H1 (cell line): ENCODE results near the gene C6orf62. TPM values are rescaled to one million over a fixed set of nuclear protein-coding genes. Genes with fewer than 3 reads are reported as not detected.

Experiments used
- CTCF ChIA-PET: fragments of 300-600 bp; sonication (Branson Sonifier 250); formaldehyde crosslinking; loops from one replicate; lab custom pipeline; 2021; ENCODE audit not compliant: partially characterized antibody; lab: Charles Lee
- POLR2A ChIA-PET: fragments of 300-600 bp; sonication (Branson Sonifier 250); formaldehyde crosslinking; loops from one replicate; lab custom pipeline; 2021; ENCODE audit warnings: inconsistent platforms; ENCODE audit not compliant: partially characterized antibody; lab: Charles Lee
- DNase-seq, 2 experiments: peaks; one replicate each; pipeline versions ENCODE4 v3.0.0 to v3.0.0-alpha.2; 2010 to 2022; ENCODE audit warnings: low spot score in 2 of 2, low read depth in 1 of 2, mixed read lengths in 1 of 2
- FAIRE-seq: peaks from 2 replicates; lab custom pipeline; 2011; peaks lifted over from hg19 to GRCh38; lab: Jason Lieb, UNC
- H2AFZ ChIP-seq: 2 replicates; pipeline ENCODE4 v1.8.1; 2012; ENCODE audit warnings: low read length, inconsistent platforms
- H2AK5ac ChIP-seq: 2 replicates; pipeline ENCODE4 v1.6.1; 2013; ENCODE audit warnings: low read depth, low read length
- H2BK120ac ChIP-seq: replicated peaks from 2 replicates; pipeline ENCODE3; 2013; ENCODE audit warnings: low read depth, low read length, inconsistent platforms
- H2BK12ac ChIP-seq: 2 replicates; pipeline ENCODE4 v1.6.1; 2013; ENCODE audit warnings: low read depth, low read length
- H2BK15ac ChIP-seq: 2 replicates; pipeline ENCODE4 v1.6.1; 2013; ENCODE audit warnings: low read length
- H2BK20ac ChIP-seq: 2 replicates; pipeline ENCODE4 v1.6.1; 2013; ENCODE audit warnings: low read length
- H2BK5ac ChIP-seq: 2 replicates; pipeline ENCODE4 v1.6.1; 2013; ENCODE audit warnings: low read depth, low read length
- H3K14ac ChIP-seq: 2 replicates; pipeline ENCODE4 v1.6.1; 2013; ENCODE audit warnings: inconsistent platforms; ENCODE audit not compliant: insufficient read length
- H3K18ac ChIP-seq: 2 replicates; pipeline ENCODE4 v1.6.1; 2013; ENCODE audit warnings: low read length; ENCODE audit errors: extremely low read depth
- H3K23ac ChIP-seq: 2 replicates; pipeline ENCODE4 v1.6.1; 2013; ENCODE audit warnings: inconsistent platforms; ENCODE audit not compliant: insufficient read length
- H3K23me2 ChIP-seq: 2 replicates; pipeline ENCODE4 v1.6.1; 2013; ENCODE audit warnings: low read depth, low read length
- H3K27ac ChIP-seq: 2 replicates; pipeline ENCODE4 v1.6.1; 2011; ENCODE audit warnings: low read depth, low read length, inconsistent platforms
- H3K27me3 ChIP-seq, 4 experiments: replicated peaks in 1 of 4; 1 replicate in 1 of 4; 2 replicates in 3 of 4; pipeline versions ENCODE4 v1.6.1 to v1.8.1; 2011 to 2013; ENCODE audit warnings: low read length in 3 of 4, mild to moderate bottlenecking in 3 of 4, inconsistent platforms in 2 of 4, mixed read lengths in 2 of 4, moderate library complexity in 1 of 4; ENCODE audit not compliant: control insufficient read depth in 3 of 4, insufficient read depth in 3 of 4; ENCODE audit errors: extremely low read depth in 1 of 4
- H3K36me3 ChIP-seq, 4 experiments: 2 replicates each; pipeline versions ENCODE4 v1.6.1 to v1.8.1; 2011 to 2013; ENCODE audit warnings: mild to moderate bottlenecking in 4 of 4, low read length in 3 of 4, moderate library complexity in 2 of 4, control low read depth in 1 of 4, inconsistent platforms in 1 of 4; ENCODE audit not compliant: insufficient read depth in 4 of 4, control insufficient read depth in 2 of 4
- H3K4ac ChIP-seq: replicated peaks from 2 replicates; pipeline ENCODE3; 2013; ENCODE audit warnings: low read length, low read depth, mixed read lengths, inconsistent platforms; ENCODE audit not compliant: insufficient read length
- H3K4me1 ChIP-seq, 4 experiments: replicated peaks in 1 of 4; 1 replicate in 1 of 4; 2 replicates in 3 of 4; pipeline versions ENCODE4 v1.6.1 to v1.8.1; 2011 to 2013; ENCODE audit warnings: low read length in 3 of 4, inconsistent platforms in 2 of 4, mixed read lengths in 1 of 4; ENCODE audit not compliant: insufficient read depth in 4 of 4, control insufficient read depth in 3 of 4
- H3K4me2 ChIP-seq, 2 experiments: 2 replicates each; pipeline versions ENCODE4 v1.6.1 to v1.8.1; 2011 to 2013; ENCODE audit warnings: low read depth in 2 of 2, low read length in 2 of 2, control low read depth in 1 of 2, inconsistent platforms in 1 of 2, mild to moderate bottlenecking in 1 of 2; ENCODE audit not compliant: insufficient read depth in 1 of 2
- H3K4me3 ChIP-seq, 4 experiments: fragments of 200-600, 300-600 bp in 1 of 4; sonication (generic), shearing (Covaris generic), sonication (Bioruptor Twin) in 1 of 4; 2 replicates each; pipeline versions ENCODE4 v1.5.1 to v1.8.1; 2011 to 2016; ENCODE audit warnings: low read length in 4 of 4, low read depth in 3 of 4, control low read depth in 2 of 4, inconsistent platforms in 2 of 4, mild to moderate bottlenecking in 2 of 4, mixed read lengths in 1 of 4, moderate library complexity in 1 of 4; ENCODE audit not compliant: insufficient read depth in 2 of 4; ENCODE audit errors: extremely low read depth in 1 of 4
- H3K56ac ChIP-seq: replicated peaks from 2 replicates; pipeline ENCODE3; 2013; ENCODE audit warnings: low read depth, mild to moderate bottlenecking, mixed read lengths, low read length, inconsistent platforms; ENCODE audit not compliant: insufficient read length
- H3K79me1 ChIP-seq: 2 replicates; pipeline ENCODE4 v1.6.1; 2013; ENCODE audit warnings: low read depth, low read length, control low read depth
- H3K79me2 ChIP-seq, 2 experiments: 2 replicates each; pipeline versions ENCODE4 v1.6.1 to v1.8.1; 2012 to 2013; ENCODE audit warnings: low read length in 2 of 2, mild to moderate bottlenecking in 2 of 2, inconsistent platforms in 1 of 2; ENCODE audit not compliant: insufficient read depth in 2 of 2, control insufficient read depth in 1 of 2
- H3K9ac ChIP-seq, 4 experiments: replicated peaks in 1 of 4; 1 replicate in 1 of 4; 2 replicates in 3 of 4; pipeline versions ENCODE4 v1.6.1 to v1.8.1; 2011 to 2013; ENCODE audit warnings: low read depth in 3 of 4, low read length in 3 of 4, control low read depth in 2 of 4, mild to moderate bottlenecking in 2 of 4, moderate library complexity in 2 of 4, inconsistent platforms in 1 of 4; ENCODE audit errors: extremely low read depth in 1 of 4
- H3K9me3 ChIP-seq, 2 experiments: 2 replicates each; pipeline versions ENCODE4 v1.6.1 to v1.8.1; 2012 to 2013; ENCODE audit warnings: mild to moderate bottlenecking in 2 of 2, moderate library complexity in 2 of 2, control low read depth in 1 of 2, inconsistent platforms in 1 of 2, low read depth in 1 of 2, low read length in 1 of 2, mixed read lengths in 1 of 2; ENCODE audit not compliant: insufficient read depth in 2 of 2
- H4K20me1 ChIP-seq, 2 experiments: replicated peaks in 1 of 2; 2 replicates each; pipeline versions ENCODE3 to v1.8.1; 2011 to 2013; ENCODE audit warnings: inconsistent platforms in 2 of 2, low read length in 2 of 2, mild to moderate bottlenecking in 1 of 2; ENCODE audit not compliant: insufficient read depth in 2 of 2, control insufficient read depth in 1 of 2
- H4K5ac ChIP-seq: 2 replicates; pipeline ENCODE4 v1.6.1; 2013; ENCODE audit warnings: low read length, low read depth, mixed read lengths, inconsistent platforms; ENCODE audit not compliant: insufficient read length
- H4K8ac ChIP-seq: 2 replicates; pipeline ENCODE4 v1.8.0; 2013; ENCODE audit warnings: mild to moderate bottlenecking, moderate library complexity, low read length, inconsistent platforms; ENCODE audit not compliant: insufficient read depth; ENCODE audit errors: extremely low read depth
- H4K91ac ChIP-seq: replicated peaks from 2 replicates; pipeline ENCODE3; 2013; ENCODE audit warnings: low read length, mixed read lengths, inconsistent platforms; ENCODE audit not compliant: insufficient read length
- CEBPB ChIP-seq: IDR thresholded peaks from 2 replicates; pipeline ENCODE4 v1.6.1; 2012; ENCODE audit warnings: low read depth, low read length
- FOSL1 ChIP-seq: IDR thresholded peaks from 2 replicates; pipeline ENCODE4 v1.6.1; 2011; ENCODE audit warnings: mild to moderate bottlenecking, low read depth, low read length, moderate library complexity; ENCODE audit not compliant: insufficient read depth
- GTF2F1 ChIP-seq: IDR thresholded peaks from 2 replicates; pipeline ENCODE4 v1.6.1; 2012; ENCODE audit warnings: low read depth, low read length, improper control_type of control experiment, borderline replicate concordance
- JUN ChIP-seq: IDR thresholded peaks from 2 replicates; pipeline ENCODE4 v1.6.1; 2011; ENCODE audit warnings: low read depth, mild to moderate bottlenecking, improper control_type of control experiment, low read length
- JUND ChIP-seq: IDR thresholded peaks from 2 replicates; pipeline ENCODE4 v1.6.1; 2011; ENCODE audit warnings: mild to moderate bottlenecking, improper control_type of control experiment, low read length
- KDM1A ChIP-seq: fragments of 200-600, 300-600 bp; sonication (generic); IDR thresholded peaks from 2 replicates; pipeline ENCODE4 v1.7.1; 2016; ENCODE audit warnings: mild to moderate bottlenecking, low read length, borderline replicate concordance
- MAFK ChIP-seq: IDR thresholded peaks from 2 replicates; pipeline ENCODE4 v1.6.1; 2012; ENCODE audit warnings: low read depth, mild to moderate bottlenecking, improper control_type of control experiment, low read length
- POLR2A ChIP-seq, 2 experiments: IDR thresholded peaks; 1 replicate in 1 of 2; 2 replicates in 1 of 2; pipeline ENCODE4 v1.6.1; 2011; ENCODE audit warnings: low read depth in 2 of 2, low read length in 2 of 2, mild to moderate bottlenecking in 2 of 2; ENCODE audit errors: control extremely low read depth in 1 of 2
- POU5F1 ChIP-seq: IDR thresholded peaks from 2 replicates; pipeline ENCODE4 v1.6.1; 2011; ENCODE audit warnings: low read depth, mild to moderate bottlenecking, low read length, moderate library complexity
- RXRA ChIP-seq: IDR thresholded peaks from 2 replicates; pipeline ENCODE4 v1.6.1; 2011; ENCODE audit warnings: low read depth, mild to moderate bottlenecking, low read length, moderate library complexity; ENCODE audit not compliant: insufficient read depth
- SIN3A ChIP-seq, 2 experiments: IDR thresholded peaks in 1 of 2; conservative IDR thresholded peaks in 1 of 2; 2 replicates each; pipeline ENCODE4 v1.6.1; 2011 to 2012; ENCODE audit warnings: low read length in 2 of 2, improper control_type of control experiment in 1 of 2, low read depth in 1 of 2, mild to moderate bottlenecking in 1 of 2
- TAF7 ChIP-seq: optimal IDR thresholded peaks from 2 replicates; pipeline ENCODE3; 2011; ENCODE audit warnings: low read depth, mild to moderate bottlenecking, inconsistent platforms, low read length, moderate library complexity, borderline replicate concordance
- WGBS, 2 experiments: shearing (Covaris generic) in 1 of 2; methylation state at CpG; one replicate each; pipeline versions ENCODE4 v1.1.6 to v1.1.7; 2013 to 2015; ENCODE audit warnings: low lambda C conversion rate in 2 of 2, mixed read lengths in 2 of 2, inconsistent platforms in 1 of 2, low coverage in 1 of 2, missing lambda C conversion rate in 1 of 2; ENCODE audit not compliant: insufficient replicate concordance in 2 of 2, insufficient coverage in 1 of 2, insufficient read length in 1 of 2; ENCODE audit errors: extremely low coverage in 1 of 2, missing lambda C conversion rate in 1 of 2; 5-methylcytosine and 5-hydroxymethylcytosine counted together
- polyA plus RNA-seq, 7 experiments: library from polyadenylated mRNA; depleted of rRNA in 3 of 7; stranded (reverse) in 5 of 7; unstranded in 2 of 7; fragments of >200 nt in 5 of 7; fragments of 200-250 nt in 2 of 7; gene quantifications; 1 replicate in 5 of 7; 2 replicates in 1 of 7; 4 replicates in 1 of 7; pipeline versions ENCODE4 v1.2.1 to v1.2.3, GENCODE V29; 2011 to 2013; ENCODE audit warnings: missing spikeins in 2 of 7, mixed read lengths in 2 of 7
- total RNA-seq: library from RNA; stranded (reverse); fragmentation: NEBNext Ultra II Directional; extraction: Animal tissue kit (Norgen Biotek cat#: 25700); gene quantifications from 2 replicates; pipeline ENCODE4 v1.2.1, GENCODE V29; 2021

C6orf62 gene
- total and polyA plus RNA-seq, 2 of the 8 experiments (the other 6 are each of a cell fraction or from before 2014, with no cell fraction given), result 25.6 to 101 TPM

DNA sequence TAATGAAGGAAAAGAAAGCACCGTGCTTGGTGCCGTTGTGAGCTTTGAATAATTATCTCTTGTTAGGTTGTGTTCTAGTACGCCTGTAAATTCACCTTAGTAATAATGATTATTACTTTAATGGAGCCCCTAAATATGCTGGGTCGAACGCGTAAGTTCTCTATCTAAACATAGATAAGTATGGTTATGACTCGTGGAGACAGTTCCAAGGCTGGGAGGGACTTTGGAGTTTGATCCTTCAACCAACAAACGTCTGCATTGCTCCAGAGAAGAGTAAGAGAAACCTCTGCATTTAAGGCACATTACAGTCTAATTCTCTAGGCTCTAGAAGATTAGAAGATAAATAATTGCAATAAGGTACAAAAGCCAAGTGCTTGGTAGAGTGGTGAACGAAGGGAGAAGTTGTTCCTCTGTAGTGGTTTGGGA, 51.6 kb downstream of the C6orf62 start:
- Histone ChIP-seq H3K4me3 (peak overlapping the region; percentile 85 to 99 (median 93)), H3K36me3 (peaks cover 5 to 35% (median 14%) of the 10 kb centered on the region in 4 experiments; a peak in 7 of 8 replicates), H3K23ac (no peak overlapping the region), H3K4ac (no peak overlapping the region), H2BK12ac (peak overlapping the region; percentile 91; the same call in 1 of the 2 replicates), H3K56ac (no peak overlapping the region), H2BK5ac (peak overlapping the region; percentile 95), H2BK15ac (peak overlapping the region; percentile 97), H3K9ac (peak overlapping the region; percentile 50 to 91 (median 86)), H4K91ac (peak overlapping the region; percentile 87), H2AFZ (0 out of 2 replicates have a peak overlapping the region, but pooled peaks have one; percentile 84), H3K79me1 (peaks cover 10% of the 10 kb centered on the region; the same call in 1 of the 2 replicates), H3K23me2 (peaks cover 13% of the 10 kb centered on the region), H3K4me1 (peaks cover 0 to 5% (median 0%) of the 10 kb centered on the region in 4 experiments; a peak in 3 of 7 replicates), H3K27ac (peak overlapping the region; percentile 82; the same call in 1 of the 2 replicates), H3K9me3 (peaks cover 9 to 18% of the 10 kb centered on the region in 2 experiments), H3K4me2 (peak overlapping the region; percentile 73 to 77), H3K18ac (peak overlapping the region; percentile 100), H2BK20ac (no peak overlapping the region), H3K27me3 (no peaks in the 10 kb centered on the region), H4K20me1 (peaks cover 0 to 3% of the 10 kb centered on the region in 2 experiments), H4K8ac (no peak overlapping the region), H3K14ac (no peak overlapping the region), H3K79me2 (peaks cover 0 to 40% of the 10 kb centered on the region in 2 experiments; a peak in 3 of 4 replicates), H4K5ac (peak overlapping the region; percentile 99), H2AK5ac (peak overlapping the region; percentile 45; the same call in 1 of the 2 replicates), H2BK120ac (peak overlapping the region; percentile 94)
- ChIA-PET CTCF (interaction anchor here (0.6 to 3.9 kb wide), 12 partner anchors 9 to 143 kb away, joined by 3 to 39 read pairs (median 4); partner anchors contain the start of gene KIAA0319), POLR2A (interaction anchor here (0.7 to 3.5 kb wide), 8 partner anchors 12 to 314 kb away, joined by 3 to 22 read pairs (median 8); partner anchors contain the start of gene KIAA0319)
- no peak for DNase-seq
- 47% methylated on average over 9 of the region's 9 CpGs; no CpG with 5 or more reads in 1 of the 2 experiments for WGBS, 2 experiments
- FAIRE-seq, result no peak
- TF ChIP-seq JUN, result no peak
- no peak for TF ChIP-seq POU5F1
- no peak for TF ChIP-seq CEBPB
- no peak for TF ChIP-seq KDM1A
- no peak for TF ChIP-seq MAFK
- no peak for TF ChIP-seq RXRA
- no peak for TF ChIP-seq JUND
- no peak for TF ChIP-seq POLR2A (IDR thresholded peaks at IDR 0.05; ENCODE audit: control extremely low read depth in 1 of 2, low read depth in 2 of 2, low read length in 2 of 2)
- no peak for TF ChIP-seq TAF7
- TF ChIP-seq FOSL1, result no peak
- TF ChIP-seq SIN3A (conservative IDR thresholded peaks at IDR 0.05 in 1 of 2, IDR thresholded peaks at IDR 0.05 in 1 of 2; ENCODE audit: low read depth in 1 of 2, low read length in 2 of 2), result no peak
- TF ChIP-seq GTF2F1, result no peak
